ENCODE results near the gene FOXL3.

The FOXL3 gene

GRCh38 chr7:326809-327232, 36.9 kb downstream of the FOXL3 start:
- no peak for DNase-seq (ENCODE audit: low spot score)
- in situ Hi-C loops (cut with MboI; ENCODE audit: low pct_unique_long_range_greater_than_20kb, low sequenced_read_pairs, unreplicated experiment): no loop called here
- no peak for TF ChIP-seq CTCF (IDR thresholded peaks at IDR 0.05; ENCODE audit: extremely low read depth, insufficient read depth, missing control alignments)

GRCh38 chr7:327233-327931, 37.4 kb downstream of the FOXL3 start:
- no peak for DNase-seq (ENCODE audit: low spot score)
- TF ChIP-seq CTCF (IDR thresholded peaks at IDR 0.05; ENCODE audit: extremely low read depth, insufficient read depth, missing control alignments): no peak
- in situ Hi-C loops (cut with MboI; ENCODE audit: low pct_unique_long_range_greater_than_20kb, low sequenced_read_pairs, unreplicated experiment): no loop called here

GRCh38 chr7:327991-328702, 38.2 kb downstream of the FOXL3 start:
- in situ Hi-C loops (cut with MboI; ENCODE audit: low pct_unique_long_range_greater_than_20kb, low sequenced_read_pairs, unreplicated experiment): no loop called here
- no peak for DNase-seq (ENCODE audit: low spot score)
- no peak for TF ChIP-seq CTCF (IDR thresholded peaks at IDR 0.05; ENCODE audit: extremely low read depth, insufficient read depth, missing control alignments)

GRCh38 chr7:329691-330281, 39.8 kb downstream of the FOXL3 start:
- DNase-seq (ENCODE audit: low spot score): no peak
- TF ChIP-seq CTCF (IDR thresholded peaks at IDR 0.05; ENCODE audit: extremely low read depth, insufficient read depth, missing control alignments): no peak
- in situ Hi-C loops (cut with MboI; ENCODE audit: low pct_unique_long_range_greater_than_20kb, low sequenced_read_pairs, unreplicated experiment): no loop called here

- no peak for DNase-seq (ENCODE audit: low spot score)
- no peak for TF ChIP-seq CTCF (IDR thresholded peaks at IDR 0.05; ENCODE audit: extremely low read depth, insufficient read depth, missing control alignments)
- in situ Hi-C loops (cut with MboI; ENCODE audit: low pct_unique_long_range_greater_than_20kb, low sequenced_read_pairs, unreplicated experiment): no loop called here
These were observed 40.7 kb downstream of the FOXL3 start for GRCh38 chr7:330511-331230.

GRCh38 chr7:332020-332517, 42.1 kb downstream of the FOXL3 start:
- no peak for TF ChIP-seq CTCF (IDR thresholded peaks at IDR 0.05; ENCODE audit: extremely low read depth, insufficient read depth, missing control alignments)
- DNase-seq (ENCODE audit: low spot score): no peak
- in situ Hi-C loops (cut with MboI; ENCODE audit: low pct_unique_long_range_greater_than_20kb, low sequenced_read_pairs, unreplicated experiment): no loop called here
